ENCODE measurements around the gene GFI1B.
"Not testable (repeated sequence)": the region's sequence is repeated elsewhere in the genome, so short reads cannot be mapped to it uniquely, and the experiment has no call there.

Gene GFI1B

GRCh38 chr9:132978451-132979131 is at the start of gene GFI1B:
Gene GFI1B (plus strand): TSS chr9:132978694. CDS start chr9:132986679, 7,985 bp downstream.
- FAIRE-seq = no peak

GRCh38 chr9:132931178-132931735 is 47.2 kb upstream of the GFI1B start:
- no peak for FAIRE-seq

- FAIRE-seq = no peak
These were observed 43.5 kb upstream of the GFI1B start for GRCh38 chr9:132935026-132935425.

- no peak for FAIRE-seq
These were observed 41.0 kb upstream of the GFI1B start for GRCh38 chr9:132937463-132937901.

GRCh38 chr9:132939169-132939568 is 39.3 kb upstream of the GFI1B start:
- FAIRE-seq = no peak

- FAIRE-seq = no peak
These were observed 35.8 kb upstream of the GFI1B start for GRCh38 chr9:132942541-132943182.

GRCh38 chr9:132943651-132944293 is 34.7 kb upstream of the GFI1B start:
- FAIRE-seq = no peak

- no peak for FAIRE-seq
These were observed 34.0 kb upstream of the GFI1B start, which contains the start of gene TSC1 for GRCh38 chr9:132944294-132945185. Gene TSC1 (minus strand): TSS chr9:132944616. CDS start chr9:132928872, 15,744 bp downstream.

GRCh38 chr9:132945186-132946130 is 33.0 kb upstream of the GFI1B start:
- no peak for FAIRE-seq

GRCh38 chr9:132946211-132946610 is 32.3 kb upstream of the GFI1B start:
- no peak for FAIRE-seq

- FAIRE-seq = no peak
These were observed 31.7 kb upstream of the GFI1B start for GRCh38 chr9:132946631-132947295.

- FAIRE-seq = no peak
These were observed 30.7 kb upstream of the GFI1B start for GRCh38 chr9:132947756-132948155.

- FAIRE-seq = no peak
These were observed 29.9 kb upstream of the GFI1B start for GRCh38 chr9:132948482-132949050.

GRCh38 chr9:132949709-132950108 is 28.8 kb upstream of the GFI1B start:
- no peak for FAIRE-seq

GRCh38 chr9:132955123-132955522 is 23.4 kb upstream of the GFI1B start:
- FAIRE-seq = no peak

GRCh38 chr9:132955768-132956167 is 22.7 kb upstream of the GFI1B start:
- FAIRE-seq = no peak

- no peak for FAIRE-seq
These were observed 20.7 kb upstream of the GFI1B start for GRCh38 chr9:132957805-132958204.

- FAIRE-seq = no peak
These were observed 17.5 kb upstream of the GFI1B start for GRCh38 chr9:132961002-132961401.

- no peak for FAIRE-seq
These were observed 13.0 kb upstream of the GFI1B start for GRCh38 chr9:132965478-132965877.

- FAIRE-seq = not testable (repeated sequence)
These were observed 10.6 kb upstream of the GFI1B start for GRCh38 chr9:132967908-132968307.

All from TTC549 (cell line).